Thoracic aorta (tissue), 2 donors: Measurements from ENCODE around the gene TBC1D24. TPM values are rescaled to one million over a fixed set of nuclear protein-coding genes. Genes with fewer than 3 reads are reported as not detected.
A peak's percentile ranks its signal among the peaks of the same experiment; 100 is the strongest.

Experiments used
- ATAC-seq: fragments of 150-250 bp; one replicate; pipeline ENCODE4 v1.8.0; 2017; ENCODE audit warnings: low read depth; ENCODE audit not compliant: insufficient number of reproducible peaks, low FRiP score
- DNase-seq: peaks from one replicate; pipeline ENCODE4 v3.0.0-alpha.2; 2020; ENCODE audit warnings: low spot score
- H3K27ac ChIP-seq, 2 donors: fragments of 200-600 bp; sonication (generic); 1 replicate in 1 of 2; 2 replicates in 1 of 2; pipeline ENCODE4 v1.5.1; 2016; ENCODE audit warnings: mild to moderate bottlenecking in 2 of 2, moderate library complexity in 2 of 2
- H3K27me3 ChIP-seq: fragments of 200-600 bp; sonication (generic); replicated peaks from 2 replicates; pipeline ENCODE4 v1.6.0; 2016; ENCODE audit warnings: mild to moderate bottlenecking; ENCODE audit not compliant: insufficient read depth
- H3K36me3 ChIP-seq: fragments of 200-600 bp; sonication (generic); one replicate; pipeline ENCODE4 v1.5.1; 2016
- H3K4me1 ChIP-seq, 2 donors: fragments of 200-600 bp; sonication (generic); 1 replicate in 1 of 2; 2 replicates in 1 of 2; pipeline versions ENCODE4 v1.5.1 to v1.6.0; 2016; ENCODE audit warnings: low read depth in 2 of 2, mild to moderate bottlenecking in 1 of 2; ENCODE audit not compliant: control insufficient read depth in 1 of 2
- H3K4me3 ChIP-seq: fragments of 200-600 bp; sonication (generic); 2 replicates; pipeline ENCODE4 v1.5.1; 2016; ENCODE audit warnings: mild to moderate bottlenecking
- H3K9me3 ChIP-seq: fragments of 200-600 bp; sonication (generic); 2 replicates; pipeline ENCODE4 v1.5.1; 2016
- total RNA-seq, 2 donors: library from RNA; depleted of rRNA; stranded (reverse); fragments of >200 nt; gene quantifications; one replicate each; pipeline versions ENCODE4 v1.1.0 to v1.2.3, GENCODE V29; 2016
- TF ChIP-seq, protein P1 (sequence below): fragments of 200-600 bp; sonication (generic); IDR thresholded peaks from one replicate; pipeline ENCODE4 v1.5.1; 2019; ENCODE audit warnings: antibody characterized with exemption

Gene TBC1D24
- total RNA-seq, 2 donors from 2014 or later = 14.5 to 15.0 TPM

GRCh38 chr16:2511128-2511800 lies 36.3 kb downstream of the TBC1D24 start:
- no peaks in the 10 kb centered on the region for H3K9me3 ChIP-seq
- ATAC-seq (no peak), DNase-seq (no peak)
- no peaks in the 10 kb centered on the region for H3K36me3 ChIP-seq
- H3K4me3 ChIP-seq = peak overlapping the region; percentile 23
- H3K4me1 ChIP-seq = peaks cover 8 to 29% of the 10 kb centered on the region in 2 donors
- H3K27me3 ChIP-seq = no peaks in the 10 kb centered on the region
- H3K27ac ChIP-seq = no peak overlapping the region
- TF ChIP-seq, protein P1, sequence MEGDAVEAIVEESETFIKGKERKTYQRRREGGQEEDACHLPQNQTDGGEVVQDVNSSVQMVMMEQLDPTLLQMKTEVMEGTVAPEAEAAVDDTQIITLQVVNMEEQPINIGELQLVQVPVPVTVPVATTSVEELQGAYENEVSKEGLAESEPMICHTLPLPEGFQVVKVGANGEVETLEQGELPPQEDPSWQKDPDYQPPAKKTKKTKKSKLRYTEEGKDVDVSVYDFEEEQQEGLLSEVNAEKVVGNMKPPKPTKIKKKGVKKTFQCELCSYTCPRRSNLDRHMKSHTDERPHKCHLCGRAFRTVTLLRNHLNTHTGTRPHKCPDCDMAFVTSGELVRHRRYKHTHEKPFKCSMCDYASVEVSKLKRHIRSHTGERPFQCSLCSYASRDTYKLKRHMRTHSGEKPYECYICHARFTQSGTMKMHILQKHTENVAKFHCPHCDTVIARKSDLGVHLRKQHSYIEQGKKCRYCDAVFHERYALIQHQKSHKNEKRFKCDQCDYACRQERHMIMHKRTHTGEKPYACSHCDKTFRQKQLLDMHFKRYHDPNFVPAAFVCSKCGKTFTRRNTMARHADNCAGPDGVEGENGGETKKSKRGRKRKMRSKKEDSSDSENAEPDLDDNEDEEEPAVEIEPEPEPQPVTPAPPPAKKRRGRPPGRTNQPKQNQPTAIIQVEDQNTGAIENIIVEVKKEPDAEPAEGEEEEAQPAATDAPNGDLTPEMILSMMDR = no peak

- DNase-seq (no peak), ATAC-seq (no peak)
- Histone ChIP-seq H3K36me3 (no peaks in the 10 kb centered on the region), H3K27me3 (no peaks in the 10 kb centered on the region), H3K4me1 (peaks cover 15 to 38% of the 10 kb centered on the region in 2 donors), H3K4me3 (no peak overlapping the region), H3K9me3 (no peaks in the 10 kb centered on the region), H3K27ac (no peak overlapping the region)
- TF ChIP-seq, protein P1 = no peak
These were observed 37.2 kb downstream of the TBC1D24 start for GRCh38 chr16:2511996-2512734.

- H3K4me3 ChIP-seq = peak overlapping the region; percentile 96
- no peaks in the 10 kb centered on the region for H3K36me3 ChIP-seq
- TF ChIP-seq, protein P1 = no peak
- peaks cover 17 to 45% of the 10 kb centered on the region in 2 donors for H3K4me1 ChIP-seq
- H3K27me3 ChIP-seq = no peaks in the 10 kb centered on the region
- no peak for DNase-seq
- H3K27ac ChIP-seq = peak overlapping the region in 1 of 2 donors; percentile 96
- ATAC-seq = no peak
- no peaks in the 10 kb centered on the region for H3K9me3 ChIP-seq
These were observed 37.9 kb downstream of the TBC1D24 start for GRCh38 chr16:2512735-2513404.

GRCh38 chr16:2513405-2514332 lies 38.7 kb downstream of the TBC1D24 start, which contains the start of gene ATP6V0C:
TSS of gene ATP6V0C (plus strand) at chr16:2513952. CDS start at chr16:2514104, 152 bp downstream.
- Histone ChIP-seq H3K9me3 (no peaks in the 10 kb centered on the region), H3K4me1 (peaks cover 25 to 53% of the 10 kb centered on the region in 2 donors), H3K27me3 (no peaks in the 10 kb centered on the region), H3K4me3 (peak within 1 kb of the TSS; percentile 96), H3K27ac (peak within 1 kb of the TSS; percentile 96 to 97), H3K36me3 (no peaks in the 10 kb centered on the region)
- peak; percentile 86 for ATAC-seq
- TF ChIP-seq, protein P1 = no peak
- peak; percentile 67 for DNase-seq
